ENCODE data around the gene SOX30. TPM values are rescaled to one million over a fixed set of nuclear protein-coding genes. Genes with fewer than 3 reads are reported as not detected.

Gene SOX30
- total and polyA plus RNA-seq, 2 experiments from 2014 or later = not detected

GRCh38 chr5:157612581-157612980 lies 39.7 kb downstream of the SOX30 start:
- Histone ChIP-seq H3K4me2 (no peak overlapping the region), H3K9me2 (replicated peaks; ENCODE audit: insufficient read depth) (no peaks in the 10 kb centered on the region), H2AFZ (no peak overlapping the region), H4K20me1 (ENCODE audit: insufficient read depth, poor library complexity, severe bottlenecking) (no peaks in the 10 kb centered on the region), H3K9me3 (ENCODE audit: low read depth) (no peaks in the 10 kb centered on the region), H3K79me2 (no peaks in the 10 kb centered on the region), H3K36me3 (replicated peaks; ENCODE audit: insufficient read depth, low read depth) (no peaks in the 10 kb centered on the region), H3K27ac (no peak overlapping the region), H3K27me3 (no peaks in the 10 kb centered on the region), H3K4me1 (ENCODE audit: insufficient read depth) (peaks cover 12% of the 10 kb centered on the region), H3K4me3 (no peak overlapping the region)
- WGBS (ENCODE audit: low lambda C conversion rate, missing lambda C conversion rate) = 74% methylated on average over 5 of the region's 5 CpGs
- no peak for TF ChIP-seq CTCF (IDR thresholded peaks at IDR 0.05; ENCODE audit: poor library complexity)
- TF ChIP-seq EZH2phosphoT487 (IDR thresholded peaks at IDR 0.05; ENCODE audit: low read depth, severe bottlenecking, unreplicated experiment) = no peak
- TF ChIP-seq EZH2 (IDR thresholded peaks at IDR 0.05; ENCODE audit: borderline replicate concordance) = no peak
- DNase-seq (ENCODE audit: low spot score) = no peak

GRCh38 chr5:157611571-157612476 lies 40.4 kb downstream of the SOX30 start:
- Histone ChIP-seq H3K79me2 (no peaks in the 10 kb centered on the region), H3K4me1 (ENCODE audit: insufficient read depth) (peaks cover 12% of the 10 kb centered on the region), H3K9me2 (replicated peaks; ENCODE audit: insufficient read depth) (no peaks in the 10 kb centered on the region), H3K27ac (no peak overlapping the region), H3K4me3 (no peak overlapping the region), H2AFZ (no peak overlapping the region), H3K9me3 (ENCODE audit: low read depth) (no peaks in the 10 kb centered on the region), H4K20me1 (ENCODE audit: insufficient read depth, poor library complexity, severe bottlenecking) (no peaks in the 10 kb centered on the region), H3K27me3 (no peaks in the 10 kb centered on the region), H3K36me3 (replicated peaks; ENCODE audit: insufficient read depth, low read depth) (no peaks in the 10 kb centered on the region), H3K4me2 (no peak overlapping the region)
- WGBS (ENCODE audit: low lambda C conversion rate, missing lambda C conversion rate) = 68% methylated on average over 10 of the region's 10 CpGs
- no peak for DNase-seq (ENCODE audit: low spot score)
- TF ChIP-seq EZH2 (IDR thresholded peaks at IDR 0.05; ENCODE audit: borderline replicate concordance) (no peak), CTCF (IDR thresholded peaks at IDR 0.05; ENCODE audit: poor library complexity) (no peak), EZH2phosphoT487 (IDR thresholded peaks at IDR 0.05; ENCODE audit: low read depth, severe bottlenecking, unreplicated experiment) (no peak)

GRCh38 chr5:157610990-157611389 lies 41.2 kb downstream of the SOX30 start:
- H4K20me1 ChIP-seq (ENCODE audit: insufficient read depth, poor library complexity, severe bottlenecking) = no peaks in the 10 kb centered on the region
- no peak overlapping the region for H3K27ac ChIP-seq
- H3K79me2 ChIP-seq = no peaks in the 10 kb centered on the region
- WGBS (ENCODE audit: low lambda C conversion rate, missing lambda C conversion rate) = 31% methylated on average over 5 of the region's 5 CpGs
- no peak overlapping the region for H3K4me2 ChIP-seq
- no peak for TF ChIP-seq EZH2 (IDR thresholded peaks at IDR 0.05; ENCODE audit: borderline replicate concordance)
- TF ChIP-seq EZH2phosphoT487 (IDR thresholded peaks at IDR 0.05; ENCODE audit: low read depth, severe bottlenecking, unreplicated experiment) = no peak
- H3K9me2 ChIP-seq (replicated peaks; ENCODE audit: insufficient read depth) = no peaks in the 10 kb centered on the region
- no peak overlapping the region for H2AFZ ChIP-seq
- no peak for DNase-seq (ENCODE audit: low spot score)
- no peaks in the 10 kb centered on the region for H3K9me3 ChIP-seq (ENCODE audit: low read depth)
- peaks cover 12% of the 10 kb centered on the region for H3K4me1 ChIP-seq (ENCODE audit: insufficient read depth)
- no peak overlapping the region for H3K4me3 ChIP-seq
- H3K27me3 ChIP-seq = no peaks in the 10 kb centered on the region
- H3K36me3 ChIP-seq (replicated peaks; ENCODE audit: insufficient read depth, low read depth) = no peaks in the 10 kb centered on the region

- 81% methylated on average over 8 of the region's 8 CpGs for WGBS (ENCODE audit: low lambda C conversion rate, missing lambda C conversion rate)
- H3K27me3 ChIP-seq = no peaks in the 10 kb centered on the region
- no peak for DNase-seq (ENCODE audit: low spot score)
- H3K4me2 ChIP-seq = no peak overlapping the region
- no peaks in the 10 kb centered on the region for H3K36me3 ChIP-seq (replicated peaks; ENCODE audit: insufficient read depth, low read depth)
- TF ChIP-seq EZH2 (IDR thresholded peaks at IDR 0.05; ENCODE audit: borderline replicate concordance) = no peak
- H4K20me1 ChIP-seq (ENCODE audit: insufficient read depth, poor library complexity, severe bottlenecking) = no peaks in the 10 kb centered on the region
- no peaks in the 10 kb centered on the region for H3K79me2 ChIP-seq
- no peaks in the 10 kb centered on the region for H3K9me3 ChIP-seq (ENCODE audit: low read depth)
- H3K4me1 ChIP-seq (ENCODE audit: insufficient read depth) = peaks cover 12% of the 10 kb centered on the region
- no peak overlapping the region for H2AFZ ChIP-seq
- no peaks in the 10 kb centered on the region for H3K9me2 ChIP-seq (replicated peaks; ENCODE audit: insufficient read depth)
- H3K27ac ChIP-seq = no peak overlapping the region
- H3K4me3 ChIP-seq = no peak overlapping the region
These were observed 43.2 kb downstream of the SOX30 start for GRCh38 chr5:157608972-157609565.

Measured in hepatocyte (in vitro differentiated cells).